Stimulated activated naive CD8-positive, alpha-beta T cell treated with anti-CD3 and anti-CD28 coated beads, Interleukin-15, Interleukin-2, amounts not matched to agents 100 U/mL and 50 U/mL, for 24 hours (primary cell): ENCODE measurements around the gene RPL35A.
"Not testable (repeated sequence)": the region's sequence is repeated elsewhere in the genome, so short reads cannot be mapped to it uniquely, and the experiment has no call there.

Experiments
- ATAC-seq: fragments of 150-1000 bp; cut with Tn5 transposase; one replicate; pipeline ENCODE4 v1.10.0; 2021
- DNase-seq: peaks from one replicate; pipeline ENCODE4 v3.0.0; 2021

The RPL35A gene

DNA sequence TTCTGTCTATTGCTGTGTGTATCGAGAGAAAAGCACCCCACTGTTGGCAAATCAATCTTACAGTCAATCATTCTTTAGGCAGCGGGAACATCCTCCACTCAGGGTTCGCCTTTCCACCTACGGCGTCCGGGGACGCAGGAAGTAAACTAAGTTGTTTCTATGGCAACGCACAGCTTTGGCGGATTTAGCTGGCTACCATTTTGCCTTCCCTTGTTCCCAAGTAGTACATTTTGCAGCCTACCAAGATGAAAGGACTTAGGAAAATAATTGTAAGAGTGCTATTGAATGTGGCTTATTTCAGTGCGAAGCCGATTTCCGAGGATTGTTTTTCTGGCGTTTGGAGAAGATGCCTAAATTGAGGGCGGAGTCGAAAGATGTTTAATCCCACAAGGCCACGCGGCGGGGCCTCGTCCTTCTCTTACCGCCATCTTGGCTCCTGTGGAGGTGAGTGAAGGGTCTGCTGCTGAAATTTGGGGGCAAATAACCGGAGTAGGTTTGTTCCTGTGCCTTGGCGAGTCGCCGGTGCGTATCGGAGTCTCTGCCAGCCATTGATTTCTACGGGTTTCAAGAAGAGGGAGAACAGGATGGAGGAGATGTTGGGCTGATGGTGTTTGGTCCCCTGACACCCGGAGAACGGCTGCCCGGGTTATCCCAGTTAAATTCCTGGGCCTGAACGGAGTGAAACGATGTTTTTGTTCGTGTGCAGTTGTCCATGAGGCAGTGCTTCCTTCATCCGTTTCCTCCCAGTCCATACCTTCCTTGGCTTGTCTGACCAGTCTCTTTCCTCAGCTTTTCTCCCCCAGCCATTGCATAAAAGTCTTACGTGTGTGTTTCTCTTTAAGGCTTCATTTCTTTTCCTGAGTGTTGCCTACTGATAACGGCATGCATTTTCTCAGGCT, at the start of gene RPL35A:
TSS of gene RPL35A (plus strand) at position 413 of the 899 bp plus-strand sequence. CDS start 778 bp downstream, outside the sequence.
- DNase-seq = peak; percentile 80
- peak; percentile 86 for ATAC-seq

GRCh38 chr3:197901626-197902025, 48.4 kb upstream of the RPL35A start:
- no peak for DNase-seq
- ATAC-seq = no peak

GRCh38 chr3:197906023-197906849, 43.8 kb upstream of the RPL35A start:
- DNase-seq (peak; percentile 86), ATAC-seq (peak; percentile 100)

DNA sequence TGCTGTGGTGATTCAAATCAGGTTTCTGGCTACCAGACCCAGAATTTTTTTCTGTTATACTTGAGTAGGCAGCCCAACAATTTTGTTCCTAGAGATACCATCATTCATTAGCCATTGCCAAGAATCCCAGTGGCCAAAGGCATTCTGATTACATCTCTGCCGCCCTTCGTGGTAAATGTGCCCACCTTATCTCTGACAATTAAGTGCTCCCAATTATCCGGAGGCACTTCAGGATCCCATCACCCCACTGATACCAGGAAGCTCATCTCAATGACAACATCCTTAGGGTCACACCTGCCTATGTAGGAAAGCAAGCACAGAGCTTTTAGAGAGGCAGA, 43.2 kb upstream of the RPL35A start:
- ATAC-seq (no peak), DNase-seq (no peak)

GRCh38 chr3:197907196-197907595, 42.8 kb upstream of the RPL35A start:
- no peak for DNase-seq
- ATAC-seq = no peak

DNA sequence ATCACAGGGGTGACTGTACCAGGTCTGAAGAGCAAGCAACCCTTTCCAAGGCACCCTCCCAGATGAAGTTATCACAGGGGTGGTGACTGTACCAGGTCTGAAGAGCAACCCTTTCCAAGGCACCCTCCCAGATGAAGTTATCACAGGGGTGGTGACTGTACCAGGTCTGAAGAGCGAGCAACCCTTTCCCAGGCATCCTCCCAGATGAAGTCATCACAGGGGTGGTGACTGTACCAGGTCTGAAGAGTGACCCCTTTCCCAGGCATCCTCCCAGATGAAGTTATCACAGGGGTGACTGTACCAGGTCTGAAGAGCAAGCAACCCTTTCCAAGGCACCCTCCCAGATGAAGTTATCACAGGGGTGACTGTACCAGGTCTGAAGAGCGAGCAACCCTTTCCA, 41.4 kb upstream of the RPL35A start:
- not testable (repeated sequence) for DNase-seq, ATAC-seq

- DNase-seq (no peak), ATAC-seq (no peak)
Measured at GRCh38 chr3:197908957-197909701, 40.9 kb upstream of the RPL35A start.

DNA sequence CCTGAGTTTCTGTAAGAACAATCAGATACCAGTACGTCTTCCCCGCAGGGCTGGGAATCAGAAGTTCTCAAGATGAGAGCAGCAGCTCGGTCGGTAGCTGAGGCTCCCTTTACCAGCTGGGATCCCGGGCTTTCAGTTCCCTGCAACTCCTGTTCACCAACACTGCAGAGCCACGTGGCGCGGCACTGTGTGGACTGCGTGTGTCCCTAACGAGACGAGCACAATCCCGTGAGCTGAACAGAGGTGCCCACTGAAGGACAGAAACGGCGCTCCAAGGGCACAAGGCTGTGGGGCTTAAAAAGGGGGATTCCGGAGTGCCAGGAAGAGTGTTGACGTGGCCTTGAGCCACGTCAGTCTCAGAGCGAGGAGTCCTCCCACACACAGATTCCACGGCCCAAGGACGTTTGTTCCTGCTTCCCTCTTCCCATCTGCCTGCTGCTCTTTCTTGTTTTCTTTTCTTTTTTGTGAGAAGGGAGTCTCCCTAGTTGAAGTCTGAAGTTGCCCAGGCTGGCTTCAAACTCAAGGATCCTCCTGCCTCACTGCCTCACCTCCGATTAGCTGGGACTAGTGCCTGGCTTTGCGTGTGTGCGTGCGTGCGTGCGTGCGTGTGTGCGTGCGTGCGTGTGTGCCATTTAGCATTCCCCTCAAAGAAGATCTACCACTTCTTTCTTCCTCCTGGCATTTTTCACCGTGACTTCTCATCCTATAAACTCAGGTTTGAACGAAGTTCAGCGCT, 37.1 kb upstream of the RPL35A start:
- peak; percentile 32 for ATAC-seq
- no peak for DNase-seq

- no peak for ATAC-seq
Measured at GRCh38 chr3:197913641-197914380, 36.2 kb upstream of the RPL35A start.

GRCh38 chr3:197921429-197922275, 28.3 kb upstream of the RPL35A start:
- ATAC-seq, DNase-seq: not testable (repeated sequence)

More at GRCh38 chr3:197913641-197914380, 36.2 kb upstream of the RPL35A start:
- no peak for DNase-seq

DNA sequence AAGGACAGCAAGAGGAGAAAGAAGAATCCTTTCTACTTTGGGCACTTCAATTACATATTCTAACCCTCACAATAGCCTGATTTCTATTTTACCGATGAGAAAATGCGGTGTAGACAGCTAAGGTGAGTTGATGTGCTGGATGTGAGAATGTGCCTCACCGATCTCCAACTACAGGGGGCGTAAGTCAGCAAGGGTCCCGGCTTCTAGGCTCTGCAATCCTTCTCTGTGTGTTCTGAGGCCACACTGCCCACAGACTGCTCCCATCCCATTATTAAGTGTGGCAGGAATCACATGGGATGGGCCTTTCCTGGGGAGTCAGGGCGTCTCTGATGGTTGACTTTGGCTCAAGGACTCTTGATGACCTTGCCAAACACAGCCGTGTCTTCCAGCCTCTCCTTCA, 23.6 kb upstream of the RPL35A start:
- DNase-seq (peak; percentile 14), ATAC-seq (no peak)

DNA sequence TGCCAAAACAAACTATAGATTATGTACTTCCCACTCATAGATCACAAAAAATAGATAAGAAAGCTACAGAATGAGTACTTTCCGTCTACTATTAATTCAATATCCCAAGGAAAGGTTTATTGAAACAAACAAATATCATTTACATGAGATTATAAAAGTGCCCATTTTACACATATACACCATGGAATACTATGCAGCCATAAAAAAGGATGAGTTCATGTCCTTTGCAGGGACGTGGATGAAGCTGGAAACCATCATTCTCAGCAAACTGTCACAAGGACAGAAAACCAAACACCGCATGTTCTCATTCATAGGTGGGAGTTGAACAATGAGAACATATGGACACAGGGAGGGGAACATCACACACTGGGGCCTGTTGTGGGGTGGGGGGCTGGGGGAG, 22.4 kb upstream of the RPL35A start:
- DNase-seq, ATAC-seq: not testable (repeated sequence)

GRCh38 chr3:197936819-197937384, 13.1 kb upstream of the RPL35A start:
- ATAC-seq = no peak

GRCh38 chr3:197940745-197941384, 9.1 kb upstream of the RPL35A start:
- DNase-seq (no peak), ATAC-seq (no peak)

More at GRCh38 chr3:197936819-197937384, 13.1 kb upstream of the RPL35A start:
- no peak for DNase-seq

- DNase-seq = no peak
- ATAC-seq = peak; percentile 65
Measured at GRCh38 chr3:197942956-197943556, 6.9 kb upstream of the RPL35A start.

- no peak for DNase-seq
- ATAC-seq = no peak
Measured at GRCh38 chr3:197949191-197949777, 706 bp upstream of the RPL35A start.

- ATAC-seq (no peak), DNase-seq (no peak)
Measured at GRCh38 chr3:197950677-197951061, 679 bp downstream of the RPL35A start.

GRCh38 chr3:197951392-197951990, 1.5 kb downstream of the RPL35A start:
- DNase-seq (peak; percentile 13), ATAC-seq (no peak)
